ENCODE data around the gene CEP104.
A peak's percentile ranks its signal among the peaks of the same experiment; 100 is the strongest.

The CEP104 gene

GRCh38 chr1:3799976-3800685 is 56.9 kb downstream of the CEP104 start:
- no peak for DNase-seq (ENCODE audit: low spot score)

DNA sequence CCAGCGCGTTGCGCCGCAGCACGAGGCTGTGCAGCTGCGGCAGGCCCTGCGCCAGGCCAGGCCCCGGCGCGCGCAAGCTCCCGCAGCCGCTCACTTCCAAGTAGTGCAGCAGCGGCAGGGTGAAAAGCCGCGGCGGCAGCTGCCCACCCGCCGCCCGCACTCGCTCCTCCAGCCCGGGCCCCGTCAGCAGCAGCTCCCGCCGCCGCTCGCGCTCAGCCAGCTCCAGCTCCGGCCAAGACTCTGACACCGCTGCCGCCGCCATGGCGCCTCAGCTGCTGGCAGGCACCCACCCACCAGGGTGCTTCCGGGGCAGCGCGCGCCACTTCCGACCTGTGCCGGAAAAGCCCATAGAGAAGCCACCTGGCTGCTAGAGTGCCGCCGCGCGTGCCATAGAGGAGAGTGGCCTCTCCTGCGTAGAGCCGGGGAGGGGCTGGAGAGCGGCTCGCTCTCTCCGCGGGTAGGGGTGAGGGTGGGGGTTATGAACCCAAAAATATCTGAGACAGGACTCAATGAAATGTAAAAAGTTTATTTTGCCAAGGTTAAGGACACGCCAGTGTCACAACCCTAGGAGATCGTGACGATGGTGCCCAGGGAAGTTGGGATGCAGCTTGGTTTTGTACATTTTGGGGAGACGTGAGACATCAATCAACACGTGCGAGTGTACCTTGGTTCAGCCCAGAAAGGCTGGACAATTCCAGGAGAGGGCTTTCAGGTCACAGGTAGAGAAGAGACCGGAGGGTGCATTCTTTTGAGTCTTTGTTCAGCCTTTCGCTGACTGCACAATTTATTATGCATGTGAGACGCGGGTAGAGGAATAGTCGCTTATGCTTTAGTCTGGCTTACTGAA is 60.6 kb downstream of the CEP104 start, which contains the start of gene LRRC47:
Gene LRRC47, minus strand, starts transcription at position 284 of the 847 bp plus-strand sequence. Its CDS starts 22 bp downstream, at position 262.
- peak; percentile 92 for DNase-seq (ENCODE audit: low spot score)

DNA sequence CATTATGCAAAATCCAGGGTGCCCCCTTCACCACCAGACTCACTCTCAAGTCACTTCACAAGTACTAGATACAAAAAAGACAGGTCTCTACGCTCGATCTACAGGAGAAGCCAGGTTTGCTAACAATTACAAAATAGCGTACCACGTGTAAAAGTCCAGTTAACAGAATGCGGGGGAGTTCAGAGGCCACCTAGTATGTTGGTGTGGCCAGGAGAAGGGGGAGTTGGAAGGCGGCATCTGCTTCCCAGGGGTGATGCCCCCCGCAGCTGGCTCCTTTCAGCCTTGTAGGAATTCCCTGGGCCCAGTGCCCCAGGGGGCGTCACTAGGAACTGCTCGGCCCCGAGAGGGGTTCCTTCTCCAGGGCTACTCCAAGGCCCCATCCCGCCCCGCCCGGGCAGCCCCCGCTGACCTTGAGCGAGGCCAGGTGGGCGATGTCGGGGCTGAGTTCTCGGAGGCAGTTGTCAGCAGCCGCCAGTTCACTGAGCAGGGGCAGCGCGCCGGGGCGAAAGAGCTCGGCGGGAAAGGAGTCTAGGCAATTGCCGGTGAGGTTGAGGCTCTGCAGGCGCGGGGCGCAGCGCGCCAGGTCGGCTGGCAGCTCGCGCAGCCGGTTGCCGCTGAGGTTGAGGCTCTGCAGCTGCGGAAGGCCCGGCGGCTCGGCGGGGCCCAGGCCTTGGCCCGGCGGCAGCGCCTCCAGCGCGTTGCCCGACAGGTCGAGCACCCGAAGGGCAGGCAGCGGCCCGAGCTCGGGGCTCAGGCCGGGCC is 61.4 kb downstream of the CEP104 start:
- DNase-seq (ENCODE audit: low spot score): no peak

DNA sequence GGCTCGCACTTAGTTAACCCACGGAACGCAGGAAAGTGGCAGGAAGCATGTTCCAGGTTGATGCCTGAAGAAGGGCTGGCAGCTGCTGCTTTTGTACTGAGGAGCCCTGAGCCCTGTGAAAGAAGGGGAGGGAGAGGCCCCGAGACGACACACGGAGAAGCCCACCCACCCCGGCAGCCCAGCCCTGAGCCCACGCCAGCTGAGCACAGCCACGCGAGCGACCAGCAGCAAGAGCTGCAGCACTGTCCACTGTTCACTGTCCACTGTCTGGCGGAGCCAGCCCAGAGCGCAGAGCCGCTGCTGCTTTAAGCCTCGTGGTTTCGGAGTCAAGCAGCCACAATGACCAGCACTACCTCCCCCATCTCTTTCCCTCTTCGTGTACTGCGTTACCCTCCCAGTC is 66.1 kb downstream of the CEP104 start:
- no peak for DNase-seq (ENCODE audit: low spot score)

- DNase-seq (ENCODE audit: low spot score): no peak
These were observed 66.5 kb downstream of the CEP104 start for GRCh38 chr1:3790500-3790923.

DNA sequence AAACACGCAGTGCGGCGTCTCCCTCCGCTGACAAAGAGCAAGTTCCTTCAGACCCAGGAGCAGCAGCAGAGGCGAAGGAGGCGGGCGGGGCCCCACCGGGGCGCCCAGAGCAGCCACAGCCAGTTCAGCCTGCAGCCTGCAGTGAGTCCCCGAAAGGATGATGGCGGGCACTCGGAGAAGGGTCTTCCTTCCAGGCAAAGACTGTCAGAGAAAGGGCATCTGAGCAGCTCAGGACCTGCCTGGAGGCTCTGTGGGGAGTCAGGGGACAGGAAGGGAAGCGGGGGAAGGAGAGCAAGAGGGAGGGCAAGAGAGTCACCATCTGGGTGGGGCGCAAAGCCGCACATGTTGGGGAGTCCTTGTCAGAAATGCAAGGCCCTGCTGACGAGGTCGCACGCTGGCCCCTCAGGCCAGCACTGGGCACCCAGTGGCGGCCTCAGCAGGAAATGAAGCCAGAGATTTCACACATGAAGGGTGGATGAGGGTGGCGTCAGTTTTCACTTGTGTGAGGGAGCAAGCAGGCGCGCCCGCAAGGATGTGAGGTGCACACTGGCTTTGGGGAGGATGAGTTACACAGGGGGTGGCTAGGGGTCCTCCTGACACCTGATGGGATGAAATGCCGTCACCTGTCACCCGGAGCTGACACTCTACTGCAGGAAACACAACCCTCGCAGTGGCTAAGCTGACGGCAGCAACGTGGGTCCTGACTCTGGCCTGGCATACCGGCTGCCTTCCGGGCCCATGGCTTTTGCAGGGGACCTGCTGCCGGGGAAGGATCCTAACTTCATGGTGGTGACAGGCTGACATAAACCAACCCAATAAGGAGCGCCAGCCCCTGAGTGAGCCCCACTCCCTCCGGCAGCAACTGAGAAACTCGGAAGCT is 67.3 kb downstream of the CEP104 start:
- no peak for DNase-seq (ENCODE audit: low spot score)

DNA sequence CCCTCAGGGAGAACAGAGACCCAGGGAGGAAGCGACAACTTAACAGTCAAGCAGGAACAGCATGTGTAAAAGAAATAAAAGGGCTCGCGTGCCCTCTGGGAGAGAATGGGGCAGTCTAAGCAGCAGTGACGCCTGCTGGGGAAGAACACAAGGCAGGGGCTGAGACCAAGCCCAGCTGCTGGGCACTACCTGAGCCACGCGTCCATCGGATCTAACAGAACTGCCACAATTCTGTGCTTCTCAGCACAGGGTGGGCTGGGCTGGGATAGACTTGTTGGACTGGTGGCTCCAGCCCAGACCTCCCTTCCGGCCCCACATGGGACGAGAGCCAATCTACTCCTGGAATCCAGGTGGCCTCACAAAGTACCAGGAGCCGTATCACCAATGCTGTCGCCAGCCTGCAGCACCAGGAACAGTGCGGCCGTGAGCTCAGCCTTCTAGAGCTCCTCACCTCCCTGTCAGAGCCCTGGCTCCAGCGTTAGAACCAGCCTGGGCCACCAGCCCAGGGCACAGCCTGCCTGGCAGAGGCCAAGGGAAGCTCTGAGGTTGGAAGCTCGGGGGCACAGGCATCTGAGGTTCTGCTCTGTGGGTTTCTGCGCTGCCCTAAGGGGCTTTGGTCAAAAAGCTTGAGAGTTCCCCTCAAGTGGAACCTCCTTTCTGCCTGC is 68.1 kb downstream of the CEP104 start:
- no peak for DNase-seq (ENCODE audit: low spot score)

GRCh38 chr1:3787745-3788605 is 69.0 kb downstream of the CEP104 start:
- no peak for DNase-seq (ENCODE audit: low spot score)

DNA sequence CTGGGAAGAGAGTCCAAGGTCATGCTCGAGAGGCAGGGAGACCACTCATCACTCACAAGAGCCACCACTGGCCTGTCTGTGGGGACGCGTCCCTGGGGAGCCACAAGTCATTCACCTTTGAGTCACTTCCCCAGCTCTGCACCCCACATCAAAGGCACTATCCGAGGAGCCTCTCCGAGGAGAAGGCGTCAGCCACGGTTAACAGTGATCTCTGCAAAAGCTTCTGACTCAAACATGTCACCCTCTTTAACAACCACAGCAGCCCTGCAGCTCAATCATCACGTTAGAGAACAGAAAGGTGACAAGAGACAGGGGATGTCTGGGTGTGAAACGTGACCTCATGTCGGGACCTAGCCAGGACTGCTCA is 69.7 kb downstream of the CEP104 start:
- no peak for DNase-seq (ENCODE audit: low spot score)

- no peak for DNase-seq (ENCODE audit: low spot score)
These were observed 70.3 kb downstream of the CEP104 start for GRCh38 chr1:3786468-3787348.

DNA sequence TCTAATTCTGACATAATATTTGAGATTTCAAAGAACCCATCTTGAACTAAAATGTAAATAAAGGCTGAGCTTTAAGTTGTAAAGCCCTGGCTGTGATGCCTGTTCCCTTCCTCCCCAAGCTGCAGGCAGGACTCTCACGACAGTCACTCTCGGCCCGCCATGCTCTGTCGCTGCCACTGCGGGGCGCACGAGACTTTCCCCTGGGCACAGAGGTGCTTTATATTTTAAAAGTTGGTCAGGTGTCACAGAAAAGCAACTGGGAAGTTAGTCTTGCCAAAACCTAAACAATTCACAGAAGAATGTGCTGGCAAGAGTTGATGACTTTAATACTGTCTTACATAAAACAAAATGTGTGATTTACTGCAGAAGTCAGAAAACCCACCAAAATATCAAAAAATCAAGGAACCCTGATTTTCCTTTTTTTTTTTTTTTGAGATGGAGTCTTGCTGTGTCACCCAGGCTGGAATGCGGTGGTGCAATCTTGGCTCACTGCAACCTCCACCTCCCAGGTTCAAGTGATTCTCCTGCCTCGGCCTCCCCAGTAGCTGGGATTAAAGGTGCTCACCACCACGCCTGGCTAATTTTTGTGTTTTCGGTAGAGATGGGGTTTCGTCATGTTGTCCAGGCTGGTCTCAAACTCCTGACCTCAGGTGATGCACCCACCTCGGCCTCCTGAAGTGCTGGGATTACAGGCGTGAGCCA is 71.4 kb downstream of the CEP104 start:
- DNase-seq (ENCODE audit: low spot score): no peak

- DNase-seq (ENCODE audit: low spot score): no peak
These were observed 72.0 kb downstream of the CEP104 start for GRCh38 chr1:3785045-3785444.

- no peak for DNase-seq (ENCODE audit: low spot score)
These were observed 73.1 kb downstream of the CEP104 start for GRCh38 chr1:3783651-3784474.

DNA sequence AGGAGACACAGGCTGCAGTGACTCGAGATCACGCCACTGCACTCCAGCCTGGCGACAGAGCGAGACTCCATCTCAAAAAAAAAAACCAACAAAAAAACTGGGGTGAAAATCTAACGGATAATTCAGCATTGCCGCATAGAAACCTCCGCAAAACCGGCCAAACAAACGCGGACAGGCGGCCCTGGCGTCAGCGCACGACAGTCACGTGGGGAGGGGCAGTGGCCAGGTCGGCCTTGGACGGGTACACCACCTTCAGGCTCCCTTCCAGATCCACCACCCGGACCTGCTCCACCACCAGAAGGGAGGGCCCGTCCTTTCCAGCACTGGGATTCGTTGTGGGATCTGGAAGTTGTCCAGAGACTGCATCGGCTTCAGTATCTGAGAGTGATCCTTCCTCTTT is 76.1 kb downstream of the CEP104 start:
- DNase-seq (ENCODE audit: low spot score): no peak

DNA sequence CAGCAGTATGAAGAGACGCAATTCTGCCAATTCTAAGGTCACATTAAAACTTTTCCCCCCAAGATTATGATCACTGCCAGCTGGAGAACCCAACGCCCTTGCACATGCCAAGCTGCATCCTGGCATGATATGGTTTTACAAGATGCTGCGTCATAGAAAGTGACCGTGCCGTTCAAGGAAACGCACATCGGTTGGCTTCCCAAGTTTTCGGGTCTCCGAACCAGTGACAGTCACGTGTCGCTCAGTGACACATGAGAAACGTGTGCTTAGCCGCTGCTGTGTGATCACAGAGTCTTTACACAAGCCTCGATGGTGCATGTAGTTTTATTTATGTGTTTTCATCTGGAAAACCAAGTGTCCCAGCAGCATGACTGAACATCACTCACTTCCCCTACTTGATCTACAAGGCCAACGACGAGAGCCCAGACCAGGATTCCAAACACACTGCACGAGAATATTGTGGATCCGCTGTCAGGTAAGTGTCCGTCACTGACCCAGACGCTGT is 77.0 kb downstream of the CEP104 start:
- DNase-seq (ENCODE audit: low spot score): no peak

DNA sequence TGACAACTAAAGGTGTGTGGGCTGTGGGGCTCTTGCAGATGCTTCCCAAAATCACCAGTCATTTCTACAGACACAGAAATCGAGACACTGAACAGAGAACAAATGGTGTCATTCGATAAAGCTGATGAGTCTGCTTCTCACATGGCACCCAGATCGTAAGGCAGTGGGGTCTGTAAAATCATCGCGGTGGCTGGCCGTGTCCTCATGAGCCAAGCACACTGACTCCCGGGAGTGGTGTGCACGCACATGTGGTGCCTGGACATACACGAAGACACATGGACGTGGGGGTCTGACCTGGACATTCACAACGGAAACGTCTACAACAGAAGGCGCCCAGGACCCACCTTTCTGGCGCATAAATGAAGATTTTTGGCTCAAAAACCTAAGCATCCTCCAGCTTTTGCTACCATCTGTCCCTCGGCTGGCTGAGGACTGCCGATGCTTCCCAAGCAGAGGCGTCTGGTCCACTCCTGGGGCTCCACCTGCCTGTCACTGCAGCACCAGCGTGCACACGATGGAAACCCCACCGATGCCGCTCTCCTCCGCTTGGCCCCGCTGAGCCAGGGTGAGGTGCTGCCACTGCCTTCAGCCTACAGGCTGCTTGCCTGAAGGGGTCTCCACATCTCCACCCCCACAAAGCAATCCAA is 77.6 kb downstream of the CEP104 start:
- DNase-seq (ENCODE audit: low spot score): no peak

Data from LoVo (cell line).